Stimulated activated CD8-positive, alpha-beta memory T cell treated with anti-CD3 and anti-CD28 coated beads, Interleukin-12 subunit alpha, Interleukin-12 subunit beta, amount 100 ng/mL, for 24 hours (primary cell): ENCODE data around the gene FGF5.
"Not testable (repeated sequence)": the region's sequence is repeated elsewhere in the genome, so short reads cannot be mapped to it uniquely, and the experiment has no call there.

Experiments
- DNase-seq: peaks from one replicate; pipeline ENCODE4 v3.0.0-alpha.2; 2020; ENCODE audit errors: extremely low read depth

The FGF5 gene

DNA sequence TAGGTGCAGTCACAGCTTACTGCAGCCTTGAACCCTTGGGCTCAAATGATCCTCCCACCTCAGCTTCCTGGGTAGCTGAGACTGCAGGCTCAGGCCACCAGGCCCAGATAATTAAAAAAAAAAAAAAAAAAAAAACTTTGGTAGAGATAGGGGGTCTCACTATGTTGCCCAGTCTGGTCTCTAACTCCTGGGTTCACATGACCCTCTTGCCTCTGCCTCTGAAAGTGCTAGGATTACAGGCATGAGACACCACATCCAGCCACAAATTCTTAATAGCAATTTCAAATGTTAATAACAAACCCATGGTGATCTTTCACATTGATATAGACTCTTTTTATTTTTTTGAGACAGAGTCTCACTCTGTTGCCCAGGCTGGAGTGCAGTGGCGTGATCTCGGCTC lies 12.3 kb upstream of the FGF5 start:
- no peak for DNase-seq

GRCh38 chr4:80255329-80256095 lies 11.0 kb upstream of the FGF5 start:
- DNase-seq: no peak

DNA sequence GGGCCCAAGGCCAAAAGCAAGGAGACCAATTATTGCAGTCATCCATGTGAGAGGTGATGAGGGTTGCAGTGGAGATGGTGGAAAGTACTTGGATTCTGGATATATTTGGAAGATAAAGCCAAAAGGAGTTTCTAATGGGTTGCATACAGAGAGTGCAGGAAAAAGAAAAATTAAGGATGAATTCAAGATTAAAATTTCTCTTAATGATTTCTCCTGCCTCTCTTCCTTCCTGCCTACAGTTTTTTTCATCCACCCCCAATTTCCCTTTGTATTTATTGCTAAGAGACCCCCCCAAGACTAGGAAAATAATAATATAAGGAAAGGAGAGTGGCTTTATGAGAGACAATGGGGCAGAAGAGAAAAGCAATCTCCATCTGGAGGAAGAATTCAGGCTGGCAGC lies 8.6 kb upstream of the FGF5 start:
- DNase-seq: no peak

GRCh38 chr4:80259012-80259411 lies 7.5 kb upstream of the FGF5 start:
- DNase-seq: no peak

GRCh38 chr4:80259817-80260216 lies 6.6 kb upstream of the FGF5 start:
- DNase-seq: no peak

- DNase-seq: no peak
These were observed 4.4 kb upstream of the FGF5 start for GRCh38 chr4:80261989-80262600.

- DNase-seq: no peak
These were observed 2.7 kb upstream of the FGF5 start for GRCh38 chr4:80263541-80264351.

DNA sequence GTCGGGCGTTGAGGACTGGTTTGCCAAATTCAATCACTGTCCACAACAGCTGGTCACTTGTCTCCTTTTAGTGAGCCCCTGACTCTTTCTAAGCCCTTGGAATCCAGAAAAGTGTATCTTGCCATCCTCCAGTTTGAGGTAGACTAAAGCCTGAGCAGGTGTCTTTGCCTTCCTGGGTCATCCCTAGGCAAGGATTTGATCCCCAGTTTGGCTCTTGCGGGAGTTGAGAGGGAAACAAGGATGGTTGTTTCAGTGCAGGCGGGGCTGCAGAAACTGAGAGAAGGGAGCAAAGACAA lies 2.2 kb upstream of the FGF5 start:
- no peak for DNase-seq

DNA sequence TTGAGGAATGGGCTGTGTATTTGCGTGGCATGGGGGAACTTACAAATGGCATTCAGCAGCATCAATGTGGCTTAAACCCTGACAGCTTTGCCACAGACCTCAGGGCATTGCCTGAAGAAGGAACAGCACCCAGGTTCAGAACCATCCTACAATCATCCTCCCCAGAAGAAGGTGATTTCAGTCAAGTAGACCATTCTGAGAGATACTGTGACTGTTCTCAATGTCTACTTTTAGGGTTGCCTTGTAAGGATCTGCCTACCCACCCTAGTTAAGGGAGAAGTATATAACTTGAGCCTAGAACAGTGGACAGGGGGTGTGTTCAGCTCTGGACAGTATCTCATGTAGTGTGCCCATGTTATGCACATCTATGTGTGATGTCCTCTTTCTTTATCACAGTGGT lies 1.6 kb upstream of the FGF5 start:
- no peak for DNase-seq

GRCh38 chr4:80265571-80266252 lies 752 bp upstream of the FGF5 start:
- DNase-seq: no peak

- DNase-seq: no peak
These were observed 477 bp downstream of the FGF5 start for GRCh38 chr4:80266902-80267380.

- no peak for DNase-seq
These were observed 1.8 kb downstream of the FGF5 start for GRCh38 chr4:80268081-80268823.

DNA sequence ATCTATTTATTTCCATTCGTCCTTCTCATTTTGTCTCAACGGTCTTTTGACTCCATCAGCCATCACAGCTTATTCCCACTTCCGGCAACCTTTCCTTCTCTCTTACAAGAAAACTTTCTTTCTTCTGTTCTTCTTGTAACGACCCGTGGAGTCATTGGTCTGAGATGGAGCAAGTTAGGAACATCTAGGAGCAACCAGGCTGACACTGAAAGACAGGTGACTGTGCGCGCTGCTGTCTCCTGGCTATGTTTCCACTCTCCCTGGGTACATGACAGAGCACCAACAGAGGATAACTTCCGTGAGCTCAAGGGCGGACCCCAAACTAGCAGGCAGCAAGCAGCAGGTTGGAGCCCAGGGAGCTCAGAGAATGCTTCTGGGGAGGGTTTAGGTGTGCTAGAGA lies 2.5 kb downstream of the FGF5 start:
- DNase-seq: no peak

DNA sequence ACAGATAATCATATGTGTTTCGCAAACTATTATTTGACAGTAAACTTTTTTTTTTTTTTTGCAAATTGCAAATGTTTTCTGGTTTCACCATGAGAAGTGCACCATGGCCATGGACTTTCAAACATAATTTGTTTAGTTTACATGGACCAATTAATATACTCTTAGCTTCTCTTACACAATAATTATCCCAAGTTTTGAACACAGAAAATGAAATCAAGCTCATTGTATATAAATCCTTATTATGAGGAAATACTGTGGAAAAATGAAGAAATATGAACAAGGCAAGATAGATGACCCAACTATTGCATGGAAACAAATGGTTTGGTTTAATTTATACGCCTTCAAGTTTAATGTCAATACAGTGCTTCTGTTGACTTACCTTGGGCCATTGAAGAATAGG lies 3.9 kb downstream of the FGF5 start:
- DNase-seq: no peak

DNA sequence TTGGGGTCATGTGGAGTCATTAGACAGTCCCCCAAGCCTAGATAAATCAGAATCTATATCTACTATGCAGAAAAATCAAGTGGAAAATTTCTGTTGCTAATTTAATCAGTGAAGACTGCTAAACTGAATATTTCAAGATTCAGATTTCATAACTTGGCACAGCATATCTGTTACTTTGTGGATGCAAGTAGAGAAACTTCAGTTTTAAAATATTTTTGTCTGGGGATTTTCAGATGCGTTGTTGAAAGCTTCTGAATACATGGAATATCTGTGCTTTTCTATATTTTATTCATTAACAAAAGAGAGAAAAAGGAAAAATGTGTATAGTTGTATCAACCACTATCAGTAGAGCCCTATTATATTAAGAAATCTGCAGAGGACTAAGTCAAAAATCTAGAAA lies 4.4 kb downstream of the FGF5 start:
- DNase-seq: no peak

DNA sequence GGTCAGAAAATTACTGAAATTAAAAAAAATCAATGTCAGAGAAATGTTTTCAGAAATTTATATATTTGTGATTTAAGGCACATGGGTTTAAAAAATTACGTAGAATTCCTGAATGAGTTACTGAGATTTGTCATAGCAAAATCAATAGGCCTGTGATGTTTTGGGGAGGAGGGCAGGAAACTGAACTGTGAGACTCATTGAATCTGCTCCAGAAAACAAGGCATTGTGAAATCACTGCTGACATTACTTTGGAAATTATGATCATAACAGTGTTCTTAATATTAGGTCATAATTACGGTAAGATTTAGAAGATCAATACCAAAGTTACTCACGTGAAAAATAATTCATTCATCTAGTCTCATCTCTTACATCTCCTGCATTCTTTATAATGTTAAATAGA lies 5.3 kb downstream of the FGF5 start:
- DNase-seq: no peak

- no peak for DNase-seq
These were observed 10.5 kb downstream of the FGF5 start for GRCh38 chr4:80276931-80277330.

DNA sequence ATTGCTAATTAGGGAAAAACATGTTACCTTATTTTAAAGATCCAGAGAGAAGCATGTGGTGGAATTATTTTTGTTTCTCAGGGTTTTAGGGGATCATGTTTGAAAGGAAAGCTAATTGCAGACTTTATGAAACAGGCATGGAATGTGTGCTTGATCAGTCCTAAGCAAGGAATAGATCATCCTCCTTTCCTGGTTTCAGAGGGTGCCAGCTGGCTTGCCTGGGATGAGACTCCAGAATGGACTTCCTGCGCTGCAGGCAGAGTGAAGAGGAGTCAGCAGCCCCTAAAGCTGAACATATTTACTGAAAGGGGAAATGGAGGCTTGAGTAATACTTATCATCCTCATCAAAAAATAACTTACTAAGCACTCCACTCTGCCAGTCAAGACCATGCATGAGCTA lies 13.3 kb downstream of the FGF5 start:
- DNase-seq: no peak

GRCh38 chr4:80286451-80286850 lies 20.0 kb downstream of the FGF5 start:
- DNase-seq: no peak

DNA sequence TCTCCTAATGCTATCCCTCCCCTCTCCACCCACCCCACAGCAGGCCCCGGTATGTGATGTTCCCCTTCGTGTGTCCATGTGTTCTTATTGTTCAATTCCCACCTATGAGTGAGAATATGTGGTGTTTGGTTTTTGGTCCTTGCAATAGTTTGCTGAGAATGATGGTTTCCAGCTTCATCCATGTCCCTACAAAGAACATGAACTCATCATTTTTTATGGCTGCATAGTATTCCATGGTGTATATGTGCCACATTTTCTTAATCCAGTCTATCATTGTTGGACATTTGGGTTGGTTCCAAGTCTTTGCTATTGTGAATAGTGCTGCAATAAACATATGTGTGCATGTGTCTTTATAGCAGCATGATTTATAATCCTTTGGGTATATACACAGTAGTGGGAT lies 24.2 kb downstream of the FGF5 start:
- not testable (repeated sequence) for DNase-seq

- DNase-seq: no peak
These were observed 27.7 kb downstream of the FGF5 start for GRCh38 chr4:80294206-80294605.

DNA sequence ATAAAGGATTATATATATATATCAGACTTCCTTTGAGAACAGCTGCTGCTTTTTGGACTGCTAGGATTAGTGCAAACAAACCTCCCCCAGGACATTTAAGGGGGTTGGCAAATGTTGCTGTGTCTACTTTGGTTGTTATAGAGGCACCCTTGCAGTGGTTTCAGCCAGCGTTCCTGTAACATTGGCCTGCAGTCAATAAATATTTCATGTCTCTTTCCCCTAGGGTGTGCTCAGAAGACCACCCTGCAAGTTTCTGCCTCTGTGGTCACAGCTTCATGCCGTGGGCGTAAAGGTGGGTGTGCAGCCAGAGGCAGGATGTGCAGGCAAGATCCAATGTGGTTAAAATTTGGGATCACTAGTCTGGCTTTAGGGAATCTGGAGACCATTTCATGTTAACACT lies 28.9 kb downstream of the FGF5 start:
- no peak for DNase-seq
